ENCODE measurements around the gene TAF4.

The TAF4 gene

DNA sequence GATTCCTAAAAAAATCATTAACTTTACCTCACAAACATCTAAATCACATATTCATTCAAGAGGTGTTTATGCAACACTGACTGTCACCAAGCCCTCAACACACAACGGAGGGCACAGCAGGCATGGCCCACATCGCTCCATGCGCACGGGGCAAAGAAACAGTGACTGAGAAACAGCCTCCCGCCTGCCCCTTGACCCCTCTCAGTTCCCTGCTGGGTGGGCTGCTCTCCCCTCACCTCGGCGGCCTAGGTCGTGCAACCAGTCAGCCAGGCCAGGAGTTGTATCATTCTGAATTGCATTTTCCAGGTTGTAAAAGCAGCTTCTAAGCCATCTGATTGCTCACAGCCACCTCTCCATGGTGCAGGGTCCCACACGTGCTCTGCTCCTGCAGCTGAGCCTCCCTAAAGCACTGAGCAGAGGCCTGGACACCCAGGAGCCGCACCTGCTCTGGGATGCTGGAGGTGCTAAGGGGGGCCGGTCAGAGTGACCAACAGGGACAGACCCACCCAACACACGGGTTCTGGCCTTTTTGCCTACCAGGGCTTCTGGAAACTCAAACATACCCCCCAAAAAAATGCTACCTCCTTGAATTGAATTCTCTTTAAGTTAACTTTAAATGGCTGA is 37.9 kb downstream of the TAF4 start:
- H3K27ac ChIP-seq: no peak overlapping the region
- no peak overlapping the region for H3K4me3 ChIP-seq

DNA sequence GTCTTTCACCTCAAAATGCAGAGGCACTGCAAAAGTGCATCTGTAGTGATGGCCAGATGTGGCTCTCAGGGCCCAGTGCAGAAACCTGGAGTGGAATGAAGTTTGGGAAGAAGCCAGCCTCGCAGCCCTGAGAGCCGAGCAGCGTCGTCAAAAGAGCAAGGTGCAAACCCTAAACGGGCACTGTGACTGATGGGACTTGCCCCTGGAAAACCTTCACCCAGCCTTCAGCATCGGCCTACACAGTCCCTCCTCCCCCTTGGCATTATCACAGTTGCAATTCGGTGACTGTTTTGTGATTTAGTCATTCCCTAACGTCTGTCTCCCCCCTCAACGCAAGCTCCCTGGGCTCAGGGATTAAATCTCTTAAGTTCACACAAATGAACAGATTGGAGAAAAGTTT is 38.6 kb downstream of the TAF4 start:
- Histone ChIP-seq H3K27ac (no peak overlapping the region), H3K4me3 (no peak overlapping the region)

DNA sequence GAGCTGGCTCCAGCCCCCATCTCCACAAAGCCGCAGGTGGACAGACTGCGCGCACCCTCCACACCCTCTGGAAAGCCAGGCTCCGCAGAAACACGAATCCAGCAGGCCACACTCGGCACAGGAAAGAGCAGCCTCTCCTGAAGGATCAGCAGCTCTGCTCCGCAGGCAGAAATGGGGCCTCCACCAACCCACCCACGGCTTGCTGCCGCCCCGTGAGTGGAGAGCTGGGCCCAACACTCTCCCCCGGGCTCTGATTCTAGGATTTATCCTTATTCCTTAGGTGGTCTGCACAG is 39.2 kb downstream of the TAF4 start:
- no peak overlapping the region for H3K4me3 ChIP-seq
- no peak overlapping the region for H3K27ac ChIP-seq

DNA sequence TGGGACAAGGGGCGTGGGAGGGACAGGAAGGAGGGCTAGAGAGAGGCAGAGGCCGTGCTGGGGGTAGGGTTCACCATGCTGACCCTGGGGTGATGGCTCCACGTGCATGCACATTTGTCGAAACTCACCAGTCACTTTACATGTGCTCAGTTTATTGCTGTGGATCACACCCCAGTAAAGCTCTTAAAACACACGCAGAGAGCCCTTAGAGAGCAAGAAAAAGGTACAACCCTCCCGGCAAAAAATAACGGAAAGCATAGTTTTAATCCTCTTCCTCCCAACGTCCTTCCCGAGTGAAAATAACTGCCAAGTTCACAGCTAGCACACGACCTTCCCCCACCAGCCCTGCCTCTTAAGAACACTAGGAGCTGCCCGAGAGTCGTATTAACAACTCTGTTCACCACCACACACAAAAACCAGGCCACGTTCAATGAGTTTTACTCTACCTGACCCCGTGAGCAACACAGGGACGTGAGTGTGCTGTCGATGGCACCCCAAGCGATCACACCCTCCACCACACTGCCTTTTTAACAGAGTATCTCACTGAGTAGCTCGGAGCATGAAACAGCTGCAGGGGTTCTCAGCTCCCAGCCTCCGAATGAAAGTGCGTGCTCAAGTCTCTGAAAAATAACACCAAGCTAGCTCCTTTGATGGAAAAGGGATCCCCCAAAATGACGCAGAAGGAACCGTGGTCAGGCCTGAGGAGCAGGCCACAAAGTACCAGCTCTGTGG is 39.7 kb downstream of the TAF4 start:
- H3K4me3 ChIP-seq: no peak overlapping the region
- H3K27ac ChIP-seq: peak overlapping the region in 1 of 21 experiments; percentile 44

DNA sequence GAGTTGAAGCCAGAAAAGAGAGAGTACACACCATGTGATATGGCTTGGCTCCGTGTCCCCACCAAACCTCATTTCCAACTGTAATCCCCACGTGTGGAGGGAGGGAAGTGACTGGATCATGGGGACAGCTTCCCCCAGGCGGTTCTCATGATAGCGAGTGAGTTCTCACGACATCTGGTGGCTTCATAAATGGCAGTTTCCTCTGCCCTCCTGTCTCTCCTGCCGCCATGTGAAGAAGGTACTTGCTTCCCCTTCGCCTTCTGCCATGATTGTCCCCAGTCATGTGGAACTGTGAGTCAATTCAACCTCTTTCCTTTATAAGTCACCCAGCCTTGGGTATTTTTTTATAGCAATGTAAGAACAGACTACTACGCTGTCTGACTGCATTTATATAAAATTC is 40.3 kb downstream of the TAF4 start:
- H3K27ac ChIP-seq: peak overlapping the region in 1 of 21 experiments; percentile 44
- H3K4me3 ChIP-seq: no peak overlapping the region

DNA sequence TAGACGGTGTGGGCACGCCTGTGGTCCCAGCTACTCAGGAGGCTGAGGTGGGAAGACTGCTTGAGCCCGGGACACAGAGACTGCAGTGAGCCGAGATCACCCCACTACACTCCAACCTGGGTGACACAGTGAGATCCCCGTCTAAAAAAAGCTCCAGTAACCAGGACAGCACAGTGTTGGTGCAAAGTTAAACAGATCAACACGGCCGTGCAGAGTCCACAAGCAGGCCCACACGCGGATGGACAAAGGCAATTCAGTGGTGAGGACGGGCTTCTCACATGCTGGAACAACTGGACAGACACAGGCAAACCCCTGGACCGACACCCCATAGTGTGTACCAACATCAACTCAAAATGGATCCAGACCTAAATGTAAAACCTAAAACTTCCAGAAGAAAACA is 41.7 kb downstream of the TAF4 start:
- H3K27ac ChIP-seq: no peak overlapping the region

DNA sequence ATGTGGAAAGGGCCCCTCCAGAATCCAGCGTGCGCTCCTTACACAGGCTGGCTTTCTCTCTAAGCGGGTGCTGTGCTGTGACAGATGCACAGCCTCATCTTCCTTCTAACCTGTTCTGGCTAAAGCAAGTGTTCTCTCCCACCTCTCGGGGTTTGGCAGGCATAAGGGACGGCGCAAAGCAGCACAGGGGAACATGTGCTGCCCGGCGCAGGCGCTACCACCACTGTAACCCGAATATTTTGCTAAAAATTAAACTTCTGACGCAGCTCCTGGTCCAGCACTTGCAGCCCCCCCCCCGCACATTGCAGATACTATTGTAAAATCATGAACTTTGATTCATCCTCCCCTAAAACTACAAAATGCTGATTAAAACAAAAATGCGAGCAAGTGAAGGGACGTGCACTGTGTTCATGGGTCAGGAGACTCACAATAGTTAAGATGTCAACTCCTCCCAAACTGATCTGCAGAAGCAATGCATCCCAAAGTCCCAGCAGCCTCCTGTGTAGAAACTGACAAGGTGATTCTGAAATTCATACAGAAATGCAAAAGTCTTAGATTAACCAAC is 43.0 kb downstream of the TAF4 start:
- H3K4me3 ChIP-seq: no peak overlapping the region
- no peak overlapping the region for H3K27ac ChIP-seq

More for the DNA sequence above, 41.7 kb downstream of the TAF4 start:
- no peak overlapping the region for H3K4me3 ChIP-seq

DNA sequence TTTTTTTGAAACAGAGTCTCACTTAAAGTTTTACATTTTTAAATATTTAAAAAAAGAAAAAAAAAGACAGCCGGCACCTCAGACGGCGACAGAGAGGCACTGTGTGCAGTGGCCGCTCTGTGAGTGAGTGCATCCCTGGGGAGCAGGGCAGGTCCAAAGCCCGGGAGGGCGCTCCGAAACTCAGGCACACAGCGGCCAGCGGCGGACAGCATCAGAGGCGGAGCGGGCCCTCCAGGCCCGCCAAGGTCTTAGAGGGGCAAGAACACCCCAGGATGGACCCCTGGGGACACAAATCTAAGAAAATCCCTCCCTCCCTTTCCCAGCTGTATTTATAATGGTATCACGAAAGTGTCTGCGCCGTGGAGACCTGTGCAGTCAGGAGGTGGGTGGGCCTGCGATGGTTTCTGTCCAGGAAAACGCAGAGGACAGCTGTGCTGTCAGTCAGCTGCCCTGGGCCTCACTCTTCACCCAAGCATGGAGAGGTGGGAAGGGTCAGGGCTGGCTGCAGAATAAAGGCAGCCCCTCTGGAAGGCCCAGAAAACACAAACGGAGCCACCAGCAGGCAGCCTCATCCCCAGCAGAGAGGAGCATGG is 43.8 kb downstream of the TAF4 start:
- no peak overlapping the region for H3K4me3 ChIP-seq
- no peak overlapping the region for H3K27ac ChIP-seq

DNA sequence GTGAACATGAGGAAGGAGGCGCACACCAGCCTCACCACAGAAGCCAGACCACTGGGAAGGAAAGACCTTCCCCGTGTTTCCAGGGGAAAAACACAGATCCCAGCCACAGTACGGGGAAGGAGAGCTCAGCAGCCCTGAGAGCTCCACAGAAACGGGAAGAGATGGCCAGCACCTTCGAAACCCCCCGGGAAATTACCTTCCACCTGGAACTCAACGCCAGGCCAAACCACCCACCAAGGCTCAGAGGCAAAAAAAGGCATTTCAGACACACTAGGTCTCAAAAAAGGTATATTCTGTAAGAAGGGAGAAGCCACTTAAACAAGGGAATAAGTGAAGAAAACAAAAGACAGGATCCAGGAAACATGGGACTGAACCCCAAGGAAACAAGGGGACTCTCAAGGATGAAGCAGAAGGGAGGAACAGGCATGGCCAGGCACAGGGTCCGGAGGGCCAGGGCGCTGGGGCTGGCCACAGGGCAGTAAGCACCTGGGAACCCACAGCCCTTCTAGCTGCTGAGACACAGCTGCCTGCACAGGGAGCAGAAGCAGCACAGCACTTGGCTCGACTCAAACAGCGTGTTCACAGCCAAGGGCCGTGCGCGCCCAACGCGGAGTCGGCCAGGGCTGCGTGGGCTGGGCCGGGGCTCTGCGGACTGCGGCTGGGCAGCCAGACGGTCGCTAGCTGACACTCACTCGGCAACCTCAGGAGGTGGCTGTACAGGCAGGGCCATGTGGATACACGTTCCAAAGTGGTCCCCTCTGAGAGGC is 44.6 kb downstream of the TAF4 start:
- H3K27ac ChIP-seq: no peak overlapping the region

DNA sequence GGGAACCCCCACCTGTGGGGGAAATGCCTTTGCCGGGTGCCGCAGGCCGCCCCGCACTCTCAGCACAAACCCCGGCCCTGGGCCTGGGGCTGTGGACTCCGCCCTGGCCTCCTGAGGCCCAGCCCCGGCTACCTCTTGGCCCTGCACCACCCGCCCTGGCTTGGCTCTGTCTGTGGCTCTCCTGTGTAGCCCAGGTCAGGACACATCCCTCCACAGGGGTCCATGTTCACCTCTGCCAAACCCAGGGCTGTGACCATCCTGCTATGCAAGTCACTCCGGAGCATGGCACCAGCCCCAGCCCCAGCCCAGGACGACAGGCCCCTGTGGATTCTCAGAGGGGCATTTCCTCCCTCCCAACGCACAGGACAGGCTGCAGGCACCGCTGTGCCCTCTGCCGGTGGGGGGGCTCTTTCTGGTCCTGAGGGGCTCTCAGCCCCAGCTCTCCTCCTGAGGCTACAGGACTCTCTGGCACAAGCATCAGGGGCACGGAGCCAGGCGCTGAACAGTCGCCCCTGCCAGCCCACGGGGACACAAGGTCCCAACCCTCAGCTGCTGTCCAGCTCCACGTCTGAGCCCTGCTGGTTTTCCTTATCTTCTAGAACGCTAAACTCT is 45.7 kb downstream of the TAF4 start:
- no peak overlapping the region for H3K4me3 ChIP-seq
- no peak overlapping the region for H3K27ac ChIP-seq

More for the DNA sequence above, 44.6 kb downstream of the TAF4 start:
- H3K4me3 ChIP-seq: no peak overlapping the region

DNA sequence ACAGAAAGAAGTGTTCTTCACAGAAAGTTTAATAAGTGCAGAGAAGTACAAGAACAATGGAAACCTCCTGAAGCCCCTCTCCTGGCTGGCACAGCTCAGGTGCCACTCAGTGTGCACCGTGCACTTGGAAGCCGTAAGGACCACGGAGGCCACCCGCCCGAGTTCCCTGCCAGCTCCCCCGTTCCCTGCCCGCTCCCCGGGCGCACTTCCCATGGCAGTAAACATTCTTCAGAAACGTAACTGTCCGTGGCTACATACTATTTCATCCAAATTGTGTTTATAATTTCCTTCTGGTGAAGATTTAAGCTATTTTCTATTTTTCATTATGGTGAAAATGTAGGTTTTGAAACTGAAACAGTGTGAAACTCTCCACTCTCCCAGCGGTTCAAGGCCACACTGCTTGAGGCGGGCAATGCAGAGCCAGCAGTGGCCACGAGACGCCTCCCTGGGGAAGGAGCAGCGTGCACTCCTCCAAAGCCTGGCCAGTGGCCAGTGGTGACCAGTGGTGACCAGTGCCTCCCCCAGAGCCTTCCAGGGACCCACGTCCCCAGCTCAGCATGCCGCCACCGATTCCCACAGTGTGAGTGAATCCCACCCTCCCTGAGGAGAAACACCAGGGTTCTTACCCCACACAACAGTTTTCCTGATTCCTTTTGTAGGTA is 46.4 kb downstream of the TAF4 start:
- no peak overlapping the region for H3K27ac ChIP-seq

DNA sequence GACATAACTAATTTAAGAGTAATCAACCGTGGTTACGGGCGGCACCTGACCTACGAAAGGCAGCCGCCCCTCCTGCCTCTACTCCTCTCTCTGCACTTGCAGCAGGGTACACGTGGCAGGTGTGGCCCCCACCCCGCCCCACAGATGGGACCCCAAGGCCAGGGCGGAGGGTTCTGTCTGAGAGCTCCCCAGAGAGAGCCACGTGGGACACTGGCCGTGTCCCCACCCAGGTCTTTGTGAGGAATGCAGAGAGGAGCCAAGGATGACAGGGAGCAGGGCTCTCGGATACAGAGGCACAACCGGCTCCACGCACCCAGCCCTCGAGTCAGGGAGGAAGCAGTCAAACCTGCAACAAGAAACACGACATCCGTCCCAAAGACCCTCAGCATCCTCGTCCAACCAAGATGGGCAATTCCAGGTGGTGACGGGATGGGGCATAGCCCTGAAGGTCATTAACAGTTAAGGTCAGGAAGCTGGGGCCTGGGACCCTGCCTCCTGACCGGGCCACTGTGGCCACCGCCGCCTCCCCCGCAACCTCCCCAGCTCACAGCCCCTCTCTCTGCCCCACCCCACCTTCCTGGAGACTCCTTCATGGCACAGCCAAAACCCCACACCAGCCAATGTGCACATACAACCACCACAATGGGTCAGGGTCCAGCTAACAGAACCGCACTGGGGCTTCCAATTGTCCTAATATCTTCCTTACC is 47.1 kb downstream of the TAF4 start:
- Histone ChIP-seq H3K4me3 (no peak overlapping the region), H3K27ac (no peak overlapping the region)

More for the DNA sequence above, 46.4 kb downstream of the TAF4 start:
- no peak overlapping the region for H3K4me3 ChIP-seq

DNA sequence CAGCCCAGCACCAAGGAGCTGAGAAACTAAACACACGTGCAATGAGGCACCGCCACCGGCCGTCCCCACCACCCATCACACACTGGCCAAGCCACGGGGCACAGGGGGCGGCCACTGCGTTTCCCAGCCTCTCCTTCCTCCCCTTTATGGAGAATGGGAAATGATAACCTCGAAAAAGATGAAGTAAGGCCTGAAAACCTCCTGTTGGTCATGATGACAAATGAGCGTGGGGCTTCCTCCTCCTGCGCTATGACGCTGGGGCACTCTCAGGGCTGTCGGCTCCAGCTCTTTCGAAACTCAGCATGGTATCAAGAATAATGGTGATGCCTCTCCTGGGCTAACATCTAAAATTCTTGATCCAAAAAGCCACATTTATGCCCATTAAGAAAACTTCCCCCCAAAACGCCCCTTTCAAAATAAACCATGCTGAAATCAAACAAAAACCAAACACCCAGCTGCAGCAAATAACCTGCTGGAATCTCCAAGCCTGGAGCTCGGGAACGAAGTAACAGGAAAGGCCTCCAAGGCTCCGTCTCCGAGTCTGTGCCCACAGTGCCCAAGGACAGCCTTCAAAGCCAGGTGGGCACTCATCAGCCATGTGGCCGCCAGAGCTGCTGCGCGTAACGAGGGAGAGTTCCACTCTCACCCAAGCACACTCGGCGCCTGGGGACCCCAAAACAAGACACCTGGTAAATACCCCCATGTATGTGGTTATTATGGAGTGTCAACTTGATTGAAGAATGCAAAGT is 50.0 kb downstream of the TAF4 start:
- Histone ChIP-seq H3K27ac (no peak overlapping the region), H3K4me3 (no peak overlapping the region)

DNA sequence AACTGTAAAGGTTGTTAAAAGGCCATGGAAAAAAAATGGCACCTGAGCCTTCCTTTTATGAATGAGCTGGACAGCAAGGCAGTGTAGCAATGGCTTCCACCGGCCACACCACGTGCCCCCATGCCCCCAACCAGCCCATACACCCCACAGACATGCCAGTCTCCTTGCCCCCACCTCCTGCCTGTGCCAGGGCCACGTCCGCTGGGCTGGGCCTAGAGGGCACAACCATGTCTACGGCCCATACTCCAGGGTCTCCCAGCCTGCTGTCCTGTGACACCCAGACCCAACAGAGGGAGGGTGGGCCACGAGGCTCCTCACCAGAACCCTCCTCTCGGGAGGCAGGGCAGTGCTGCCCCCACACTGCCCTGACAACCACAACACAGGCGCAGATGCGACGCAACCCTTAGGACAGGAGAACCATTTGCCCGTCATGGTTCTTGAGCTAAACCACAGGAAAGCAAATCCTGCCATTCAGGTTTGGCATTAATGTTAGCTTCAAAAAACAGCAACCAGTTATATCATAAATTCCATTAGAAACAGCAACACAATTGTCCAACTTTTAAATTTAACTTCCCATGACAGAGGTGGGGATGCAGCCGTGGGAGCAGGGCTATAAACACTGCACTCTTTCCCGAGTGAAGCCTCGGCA is 50.7 kb downstream of the TAF4 start:
- H3K27ac ChIP-seq: no peak overlapping the region
- H3K4me3 ChIP-seq: no peak overlapping the region

DNA sequence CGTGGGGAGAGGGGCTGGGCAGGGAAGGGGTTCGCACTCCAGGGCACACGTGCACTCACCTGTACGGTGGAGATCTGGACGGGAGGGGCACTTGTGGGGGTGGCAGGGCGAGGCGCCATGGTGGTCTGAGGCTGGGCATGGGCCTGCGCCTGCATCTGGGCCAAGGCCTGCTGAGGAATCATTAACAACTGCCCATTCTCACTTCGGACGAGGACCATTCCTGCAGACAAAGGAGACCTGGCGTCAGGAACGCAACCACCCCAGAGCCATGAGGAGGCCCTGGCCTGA is 51.2 kb downstream of the TAF4 start:
- no peak overlapping the region for H3K4me3 ChIP-seq
- H3K27ac ChIP-seq: no peak overlapping the region

DNA sequence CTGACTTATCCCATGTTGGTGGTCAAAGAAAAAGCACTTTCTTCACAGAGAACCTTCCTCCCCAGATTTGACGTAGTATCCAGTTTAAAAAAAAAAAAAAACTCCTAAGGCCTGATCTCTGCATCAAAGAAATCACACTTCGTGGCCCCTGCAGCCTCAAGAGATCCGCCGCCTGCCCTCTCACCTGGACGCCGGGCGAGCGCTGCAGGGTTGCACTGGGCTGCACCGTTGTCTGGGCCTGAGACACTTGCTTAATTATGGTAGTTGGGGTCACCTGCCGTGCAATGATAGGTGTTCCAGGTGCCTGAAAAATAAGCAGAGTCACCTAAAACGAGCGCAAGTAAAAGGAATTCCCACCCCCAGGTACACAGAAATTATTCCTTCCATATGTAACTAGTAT is 53.0 kb downstream of the TAF4 start:
- Histone ChIP-seq H3K4me3 (no peak overlapping the region), H3K27ac (no peak overlapping the region)

DNA sequence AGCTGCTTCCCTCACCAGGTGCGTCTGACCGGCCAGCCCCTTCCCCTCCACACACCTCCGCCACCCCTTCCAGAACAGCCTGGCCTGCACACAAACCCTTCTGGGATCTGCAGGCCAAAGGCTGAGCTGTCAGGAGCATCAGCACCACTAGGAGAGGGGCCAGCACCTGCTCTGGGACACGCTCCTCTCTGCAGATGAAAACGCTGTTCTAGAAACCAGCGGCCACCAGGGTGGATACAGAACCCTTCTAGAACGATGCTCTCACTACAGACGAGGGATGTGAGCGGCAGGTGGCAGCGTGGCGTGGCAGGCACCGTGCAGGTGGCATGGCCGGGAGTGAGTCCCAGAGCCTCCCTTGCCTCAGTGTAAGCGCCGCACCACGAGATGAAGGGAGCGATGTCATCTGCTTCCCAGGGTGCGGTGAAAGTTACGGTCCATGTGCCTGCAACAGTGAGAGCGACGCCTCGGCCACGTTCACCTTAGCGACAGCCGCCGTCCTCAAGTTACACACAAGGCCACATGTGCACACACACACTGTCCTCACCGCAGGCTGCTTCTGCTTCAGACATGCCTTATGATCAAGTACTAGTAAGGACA is 53.6 kb downstream of the TAF4 start:
- H3K4me3 ChIP-seq: no peak overlapping the region

DNA sequence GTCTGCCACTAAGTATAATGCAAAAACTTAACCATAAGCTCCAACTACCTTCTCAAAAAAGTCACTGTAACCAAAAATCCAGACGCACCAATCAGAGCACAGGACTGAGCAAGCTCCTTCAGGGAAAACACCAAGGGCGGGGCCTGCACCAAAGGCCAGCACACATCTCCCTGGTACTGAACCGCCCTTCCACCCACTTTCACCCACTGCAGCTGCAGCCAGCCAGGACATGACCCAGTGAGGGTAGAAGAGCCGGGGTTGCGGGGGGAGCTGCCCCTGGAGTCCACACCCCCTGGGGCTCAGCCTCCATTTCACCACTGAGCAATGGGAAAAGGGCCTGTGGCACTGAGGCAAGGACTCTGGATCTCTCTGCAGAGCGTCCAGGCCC is 54.3 kb downstream of the TAF4 start:
- H3K27ac ChIP-seq: no peak overlapping the region

More for the DNA sequence above, 53.6 kb downstream of the TAF4 start:
- no peak overlapping the region for H3K27ac ChIP-seq

More for the DNA sequence above, 54.3 kb downstream of the TAF4 start:
- no peak overlapping the region for H3K4me3 ChIP-seq
